Ishikawa (cell line): ENCODE results near the gene PROX2.

ENCODE experiments used
- CEBPB ChIP-seq: IDR thresholded peaks from 2 replicates; pipeline ENCODE4 v1.6.1; 2012
- CREB1 ChIP-seq: IDR thresholded peaks from 2 replicates; pipeline ENCODE4 v1.6.1; 2012; ENCODE audit warnings: low read depth
- EGR1 ChIP-seq: IDR thresholded peaks from 2 replicates; pipeline ENCODE4 v1.6.1; 2012
- EP300 ChIP-seq: IDR thresholded peaks from 2 replicates; pipeline ENCODE4 v1.6.1; 2012; ENCODE audit warnings: borderline replicate concordance
- FOXM1 ChIP-seq: IDR thresholded peaks from 2 replicates; pipeline ENCODE4 v1.6.1; 2012; ENCODE audit warnings: low read depth, borderline replicate concordance
- MAX ChIP-seq: IDR thresholded peaks from 2 replicates; pipeline ENCODE4 v1.6.1; 2012
- NFIC ChIP-seq: IDR thresholded peaks from 2 replicates; pipeline ENCODE4 v1.6.1; 2012
- RAD21 ChIP-seq: IDR thresholded peaks from 2 replicates; pipeline ENCODE4 v1.6.1; 2012; ENCODE audit warnings: low read depth
- REST ChIP-seq: IDR thresholded peaks from 2 replicates; pipeline ENCODE4 v1.6.1; 2012; ENCODE audit warnings: low read depth, mild to moderate bottlenecking
- TAF1 ChIP-seq: IDR thresholded peaks from 2 replicates; pipeline ENCODE4 v1.6.1; 2012; ENCODE audit warnings: low read depth, mild to moderate bottlenecking
- TCF12 ChIP-seq: IDR thresholded peaks from 2 replicates; pipeline ENCODE4 v1.6.1; 2012; ENCODE audit warnings: low read depth
- TEAD4 ChIP-seq: IDR thresholded peaks from 2 replicates; pipeline ENCODE4 v1.6.1; 2012
- USF1 ChIP-seq: IDR thresholded peaks from 2 replicates; pipeline ENCODE4 v1.6.1; 2012
- YY1 ChIP-seq: IDR thresholded peaks from 2 replicates; pipeline ENCODE4 v1.6.1; 2012; ENCODE audit warnings: low read depth
- ZBTB7A ChIP-seq: IDR thresholded peaks from 2 replicates; pipeline ENCODE4 v1.6.1; 2012; ENCODE audit warnings: low read depth

The PROX2 gene

GRCh38 chr14:74902941-74903705 lies 27.2 kb upstream of the PROX2 start:
- no peak for TF ChIP-seq REST

- TF ChIP-seq TCF12 (no peak), TAF1 (no peak), CREB1 (no peak), YY1 (no peak), ZBTB7A (no peak), EGR1 (no peak), TEAD4 (no peak), REST (no peak), CEBPB (no peak), NFIC (no peak), USF1 (no peak)
Measured at GRCh38 chr14:74898694-74899093, 22.7 kb upstream of the PROX2 start.

- TF ChIP-seq FOXM1: no peak
- no peak for TF ChIP-seq RAD21
- TF ChIP-seq REST: no peak
- no peak for TF ChIP-seq YY1
- TF ChIP-seq MAX: no peak
- TF ChIP-seq NFIC: no peak
- TF ChIP-seq USF1: no peak
- TF ChIP-seq CEBPB: no peak
- no peak for TF ChIP-seq CREB1
- no peak for TF ChIP-seq TAF1
- TF ChIP-seq TCF12: no peak
- TF ChIP-seq EP300: no peak
- TF ChIP-seq TEAD4: no peak
Measured at GRCh38 chr14:74898083-74898482, 22.1 kb upstream of the PROX2 start.

GRCh38 chr14:74897642-74898041 lies 21.7 kb upstream of the PROX2 start:
- TF ChIP-seq EP300: no peak
- TF ChIP-seq CEBPB: no peak
- no peak for TF ChIP-seq MAX
- TF ChIP-seq NFIC: no peak
- TF ChIP-seq FOXM1: no peak
- TF ChIP-seq TEAD4: no peak
- no peak for TF ChIP-seq TCF12
- TF ChIP-seq RAD21: no peak
- TF ChIP-seq USF1: no peak
- no peak for TF ChIP-seq REST
- no peak for TF ChIP-seq YY1
